HL-60 (cell line): Measurements from ENCODE around the gene CYP1B1.

Source experiments
- CTCF ChIP-seq: IDR thresholded peaks from one replicate; pipeline ENCODE4 v1.5.1; 2011; ENCODE audit warnings: low read length, control low read depth, inconsistent platforms; ENCODE audit not compliant: insufficient read depth
- GABPA ChIP-seq: IDR thresholded peaks from 2 replicates; pipeline ENCODE4 v1.6.1; 2012; ENCODE audit warnings: low read depth
- TF ChIP-seq, protein P1 (sequence below): IDR thresholded peaks from 2 replicates; pipeline ENCODE4 v1.6.1; 2012; ENCODE audit warnings: low read depth; ENCODE audit not compliant: insufficient replicate concordance

DNA sequence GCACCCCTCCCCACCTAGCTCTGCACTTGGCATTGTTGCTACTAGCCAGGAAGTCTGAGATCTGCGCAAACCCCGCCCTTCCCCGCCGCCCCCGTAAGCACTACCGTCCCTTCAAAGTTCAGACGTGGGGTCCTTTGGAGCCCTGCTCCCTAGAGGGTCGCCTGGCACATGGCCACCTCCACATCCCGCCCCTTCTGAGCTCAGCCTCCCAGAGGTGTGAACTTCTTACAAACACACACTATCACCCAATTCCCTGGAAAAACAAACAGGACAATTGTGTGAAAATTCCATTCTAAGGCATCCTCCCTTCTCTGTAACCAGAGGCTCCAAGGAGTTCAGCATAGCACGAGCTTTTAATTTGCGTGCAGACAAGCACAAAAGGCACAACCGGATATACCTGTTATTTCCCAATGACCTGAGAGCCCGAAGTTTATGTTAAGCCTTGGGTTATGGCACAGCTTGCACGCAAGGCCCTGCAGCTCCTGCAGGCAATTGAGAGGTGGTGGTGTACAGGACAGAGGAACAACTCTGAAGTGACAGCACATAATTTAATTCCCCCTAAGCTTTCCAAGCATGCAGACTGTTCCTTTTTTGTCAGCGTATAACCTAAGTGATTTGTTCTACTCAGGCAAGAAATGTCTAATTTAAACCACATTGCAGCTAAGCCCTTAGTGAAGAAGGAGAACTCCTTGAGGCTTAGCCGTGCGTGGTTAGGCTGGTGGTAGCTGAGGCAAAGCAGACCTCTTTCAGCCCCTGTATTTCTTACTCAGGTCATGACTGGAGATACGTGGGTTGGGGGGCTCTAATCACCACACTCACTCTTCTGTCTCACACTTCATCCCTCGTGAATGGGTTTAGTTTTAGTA lies 20.3 kb upstream of the CYP1B1 start:
- TF ChIP-seq CTCF (no peak), GABPA (peak; percentile 60; the same call in 1 of the 2 replicates)
- TF ChIP-seq, protein P1, sequence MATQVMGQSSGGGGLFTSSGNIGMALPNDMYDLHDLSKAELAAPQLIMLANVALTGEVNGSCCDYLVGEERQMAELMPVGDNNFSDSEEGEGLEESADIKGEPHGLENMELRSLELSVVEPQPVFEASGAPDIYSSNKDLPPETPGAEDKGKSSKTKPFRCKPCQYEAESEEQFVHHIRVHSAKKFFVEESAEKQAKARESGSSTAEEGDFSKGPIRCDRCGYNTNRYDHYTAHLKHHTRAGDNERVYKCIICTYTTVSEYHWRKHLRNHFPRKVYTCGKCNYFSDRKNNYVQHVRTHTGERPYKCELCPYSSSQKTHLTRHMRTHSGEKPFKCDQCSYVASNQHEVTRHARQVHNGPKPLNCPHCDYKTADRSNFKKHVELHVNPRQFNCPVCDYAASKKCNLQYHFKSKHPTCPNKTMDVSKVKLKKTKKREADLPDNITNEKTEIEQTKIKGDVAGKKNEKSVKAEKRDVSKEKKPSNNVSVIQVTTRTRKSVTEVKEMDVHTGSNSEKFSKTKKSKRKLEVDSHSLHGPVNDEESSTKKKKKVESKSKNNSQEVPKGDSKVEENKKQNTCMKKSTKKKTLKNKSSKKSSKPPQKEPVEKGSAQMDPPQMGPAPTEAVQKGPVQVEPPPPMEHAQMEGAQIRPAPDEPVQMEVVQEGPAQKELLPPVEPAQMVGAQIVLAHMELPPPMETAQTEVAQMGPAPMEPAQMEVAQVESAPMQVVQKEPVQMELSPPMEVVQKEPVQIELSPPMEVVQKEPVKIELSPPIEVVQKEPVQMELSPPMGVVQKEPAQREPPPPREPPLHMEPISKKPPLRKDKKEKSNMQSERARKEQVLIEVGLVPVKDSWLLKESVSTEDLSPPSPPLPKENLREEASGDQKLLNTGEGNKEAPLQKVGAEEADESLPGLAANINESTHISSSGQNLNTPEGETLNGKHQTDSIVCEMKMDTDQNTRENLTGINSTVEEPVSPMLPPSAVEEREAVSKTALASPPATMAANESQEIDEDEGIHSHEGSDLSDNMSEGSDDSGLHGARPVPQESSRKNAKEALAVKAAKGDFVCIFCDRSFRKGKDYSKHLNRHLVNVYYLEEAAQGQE: peak; percentile 37
